ENCODE measurements around the gene CNTNAP5.

The CNTNAP5 gene

DNA sequence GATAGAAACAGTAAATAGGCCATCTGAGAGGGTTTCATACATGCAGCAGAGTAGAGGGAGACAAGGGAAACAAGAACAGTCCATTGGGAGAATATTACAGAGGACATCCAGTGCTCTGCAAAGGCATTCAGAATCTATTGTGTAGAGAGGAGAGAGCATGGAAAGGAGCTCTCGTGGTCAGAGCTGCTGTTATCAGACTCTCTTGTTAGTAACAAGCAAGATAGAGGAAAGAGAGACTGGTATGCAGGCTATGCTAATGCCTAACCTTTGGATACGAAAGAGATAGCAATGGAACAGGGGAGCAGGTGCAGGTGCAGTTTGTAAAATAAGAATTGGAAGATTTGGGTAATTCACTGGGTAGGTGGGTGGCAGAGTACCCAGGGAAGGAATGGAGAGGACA is 855.9 kb downstream of the CNTNAP5 start:
- TF ChIP-seq EZH2phosphoT487 (IDR thresholded peaks at IDR 0.05; ENCODE audit: borderline replicate concordance): no peak
- TF ChIP-seq, protein P1, sequence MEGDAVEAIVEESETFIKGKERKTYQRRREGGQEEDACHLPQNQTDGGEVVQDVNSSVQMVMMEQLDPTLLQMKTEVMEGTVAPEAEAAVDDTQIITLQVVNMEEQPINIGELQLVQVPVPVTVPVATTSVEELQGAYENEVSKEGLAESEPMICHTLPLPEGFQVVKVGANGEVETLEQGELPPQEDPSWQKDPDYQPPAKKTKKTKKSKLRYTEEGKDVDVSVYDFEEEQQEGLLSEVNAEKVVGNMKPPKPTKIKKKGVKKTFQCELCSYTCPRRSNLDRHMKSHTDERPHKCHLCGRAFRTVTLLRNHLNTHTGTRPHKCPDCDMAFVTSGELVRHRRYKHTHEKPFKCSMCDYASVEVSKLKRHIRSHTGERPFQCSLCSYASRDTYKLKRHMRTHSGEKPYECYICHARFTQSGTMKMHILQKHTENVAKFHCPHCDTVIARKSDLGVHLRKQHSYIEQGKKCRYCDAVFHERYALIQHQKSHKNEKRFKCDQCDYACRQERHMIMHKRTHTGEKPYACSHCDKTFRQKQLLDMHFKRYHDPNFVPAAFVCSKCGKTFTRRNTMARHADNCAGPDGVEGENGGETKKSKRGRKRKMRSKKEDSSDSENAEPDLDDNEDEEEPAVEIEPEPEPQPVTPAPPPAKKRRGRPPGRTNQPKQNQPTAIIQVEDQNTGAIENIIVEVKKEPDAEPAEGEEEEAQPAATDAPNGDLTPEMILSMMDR (conservative IDR thresholded peaks at IDR 0.05; ENCODE audit: low read length): no peak
- H3K9me3 ChIP-seq (ENCODE audit: insufficient read depth, low read depth, low read length): no peaks in the 10 kb centered on the region
- no peaks in the 10 kb centered on the region for H3K4me1 ChIP-seq (ENCODE audit: insufficient read depth, low read length, poor library complexity, severe bottlenecking)
- H3K4me3 ChIP-seq (ENCODE audit: low read length, poor library complexity, severe bottlenecking): no peak overlapping the region
- no peaks in the 10 kb centered on the region for H3K36me3 ChIP-seq (ENCODE audit: insufficient read depth, low read length)
- no peak overlapping the region for H3K9ac ChIP-seq (ENCODE audit: low read depth, low read length, poor library complexity, severe bottlenecking)
- no peaks in the 10 kb centered on the region for H3F3A ChIP-seq (ENCODE audit: low read depth)
- H3K9me2 ChIP-seq (replicated peaks; ENCODE audit: low read depth, low read length): no peaks in the 10 kb centered on the region; the same call in 1 of the 2 replicates
- no peaks in the 10 kb centered on the region for H3K79me2 ChIP-seq (ENCODE audit: insufficient read depth, low read length)
- no peaks in the 10 kb centered on the region for H3K27me3 ChIP-seq (ENCODE audit: insufficient read depth, low read length, poor library complexity, severe bottlenecking)
- H3K4me2 ChIP-seq (ENCODE audit: low read depth, low read length, poor library complexity, severe bottlenecking): no peak overlapping the region
- H4K20me1 ChIP-seq (ENCODE audit: insufficient read depth, low read length, poor library complexity, severe bottlenecking): no peaks in the 10 kb centered on the region
- H2AFZ ChIP-seq (ENCODE audit: low read length): no peak overlapping the region

DNA sequence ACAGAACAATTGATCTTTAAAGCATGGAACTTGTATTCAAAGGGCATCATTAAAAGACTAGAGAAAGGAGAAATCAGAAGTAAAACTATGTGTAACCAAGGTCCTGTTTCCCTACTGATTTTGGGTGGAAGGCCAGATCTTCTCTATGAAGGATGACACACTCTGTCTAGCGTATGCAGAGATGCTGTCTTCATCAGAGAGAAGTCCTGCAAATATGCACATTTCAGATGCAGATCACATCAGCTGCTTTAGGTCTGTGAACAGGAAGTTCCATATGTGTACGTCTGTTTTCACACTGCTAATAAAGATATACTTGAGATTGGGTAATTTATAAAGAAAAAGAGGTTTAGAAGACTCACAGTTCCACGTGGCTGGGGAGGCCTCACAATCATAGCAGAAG is 857.3 kb downstream of the CNTNAP5 start:
- H3K4me2 ChIP-seq (ENCODE audit: low read depth, low read length, poor library complexity, severe bottlenecking): no peak overlapping the region
- no peaks in the 10 kb centered on the region for H4K20me1 ChIP-seq (ENCODE audit: insufficient read depth, low read length, poor library complexity, severe bottlenecking)
- TF ChIP-seq, protein P1 (conservative IDR thresholded peaks at IDR 0.05; ENCODE audit: low read length): no peak
- no peak for TF ChIP-seq EZH2phosphoT487 (IDR thresholded peaks at IDR 0.05; ENCODE audit: borderline replicate concordance)
- H3K27me3 ChIP-seq (ENCODE audit: insufficient read depth, low read length, poor library complexity, severe bottlenecking): no peaks in the 10 kb centered on the region
- no peaks in the 10 kb centered on the region for H3K9me3 ChIP-seq (ENCODE audit: insufficient read depth, low read depth, low read length)
- H3K9ac ChIP-seq (ENCODE audit: low read depth, low read length, poor library complexity, severe bottlenecking): no peak overlapping the region
- no peaks in the 10 kb centered on the region for H3K79me2 ChIP-seq (ENCODE audit: insufficient read depth, low read length)
- no peak overlapping the region for H3K4me3 ChIP-seq (ENCODE audit: low read length, poor library complexity, severe bottlenecking)
- H2AFZ ChIP-seq (ENCODE audit: low read length): no peak overlapping the region
- H3K36me3 ChIP-seq (ENCODE audit: insufficient read depth, low read length): no peaks in the 10 kb centered on the region
- H3F3A ChIP-seq (ENCODE audit: low read depth): no peaks in the 10 kb centered on the region
- no peaks in the 10 kb centered on the region for H3K4me1 ChIP-seq (ENCODE audit: insufficient read depth, low read length, poor library complexity, severe bottlenecking)
- no peaks in the 10 kb centered on the region; the same call in 1 of the 2 replicates for H3K9me2 ChIP-seq (replicated peaks; ENCODE audit: low read depth, low read length)

DNA sequence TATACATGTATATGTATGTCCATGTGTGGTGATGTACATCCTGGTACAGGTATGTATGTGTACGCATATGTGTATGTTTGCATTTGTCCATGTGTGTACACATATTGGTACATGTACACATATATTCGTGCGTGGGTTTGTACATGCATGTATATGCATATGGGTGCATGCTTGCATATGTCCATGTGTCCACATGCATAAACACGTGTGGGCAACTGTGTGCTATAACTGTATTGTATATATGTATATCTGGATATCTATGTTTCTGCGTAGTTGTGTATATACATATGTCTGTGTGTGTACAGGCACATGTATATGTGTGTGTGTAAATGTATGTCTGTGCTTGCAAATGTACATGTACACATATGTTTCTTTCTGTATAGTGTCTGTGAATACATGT is 858.5 kb downstream of the CNTNAP5 start:
- no peak overlapping the region for H2AFZ ChIP-seq (ENCODE audit: low read length)
- no peaks in the 10 kb centered on the region for H4K20me1 ChIP-seq (ENCODE audit: insufficient read depth, low read length, poor library complexity, severe bottlenecking)
- H3F3A ChIP-seq (ENCODE audit: low read depth): no peaks in the 10 kb centered on the region
- H3K79me2 ChIP-seq (ENCODE audit: insufficient read depth, low read length): no peaks in the 10 kb centered on the region
- H3K36me3 ChIP-seq (ENCODE audit: insufficient read depth, low read length): no peaks in the 10 kb centered on the region
- no peak for TF ChIP-seq EZH2phosphoT487 (IDR thresholded peaks at IDR 0.05; ENCODE audit: borderline replicate concordance)
- TF ChIP-seq, protein P1 (conservative IDR thresholded peaks at IDR 0.05; ENCODE audit: low read length): no peak
- H3K4me3 ChIP-seq (ENCODE audit: low read length, poor library complexity, severe bottlenecking): no peak overlapping the region
- H3K4me2 ChIP-seq (ENCODE audit: low read depth, low read length, poor library complexity, severe bottlenecking): no peak overlapping the region
- no peak overlapping the region for H3K9ac ChIP-seq (ENCODE audit: low read depth, low read length, poor library complexity, severe bottlenecking)
- no peaks in the 10 kb centered on the region for H3K4me1 ChIP-seq (ENCODE audit: insufficient read depth, low read length, poor library complexity, severe bottlenecking)
- no peaks in the 10 kb centered on the region for H3K27me3 ChIP-seq (ENCODE audit: insufficient read depth, low read length, poor library complexity, severe bottlenecking)
- no peaks in the 10 kb centered on the region for H3K9me3 ChIP-seq (ENCODE audit: insufficient read depth, low read depth, low read length)
- H3K9me2 ChIP-seq (replicated peaks; ENCODE audit: low read depth, low read length): no peaks in the 10 kb centered on the region; the same call in 1 of the 2 replicates
